MM.1S (cell line): ENCODE measurements around the gene FBXL7.

Source experiments
- EZH2 ChIP-seq: fragments of 300-600 bp; sonication (generic); optimal IDR thresholded peaks from 2 replicates; pipeline ENCODE3; 2017; ENCODE audit warnings: low read depth, mild to moderate bottlenecking, antibody characterized with exemption, low read length, mixed read lengths
- EZH2phosphoT487 ChIP-seq: fragments of 300-600 bp; sonication (generic); IDR thresholded peaks from 2 replicates; pipeline ENCODE4 v1.6.1; 2018; ENCODE audit warnings: antibody characterized with exemption, low read length
- TF ChIP-seq, protein P1 (sequence below): fragments of 300-600 bp; sonication (generic); IDR thresholded peaks from 2 replicates; pipeline ENCODE4 v1.5.1; 2016; ENCODE audit warnings: antibody characterized with exemption, low read length, mixed read lengths

GRCh38 chr5:15475367-15475766, 24.6 kb upstream of the FBXL7 start:
- TF ChIP-seq, protein P1, sequence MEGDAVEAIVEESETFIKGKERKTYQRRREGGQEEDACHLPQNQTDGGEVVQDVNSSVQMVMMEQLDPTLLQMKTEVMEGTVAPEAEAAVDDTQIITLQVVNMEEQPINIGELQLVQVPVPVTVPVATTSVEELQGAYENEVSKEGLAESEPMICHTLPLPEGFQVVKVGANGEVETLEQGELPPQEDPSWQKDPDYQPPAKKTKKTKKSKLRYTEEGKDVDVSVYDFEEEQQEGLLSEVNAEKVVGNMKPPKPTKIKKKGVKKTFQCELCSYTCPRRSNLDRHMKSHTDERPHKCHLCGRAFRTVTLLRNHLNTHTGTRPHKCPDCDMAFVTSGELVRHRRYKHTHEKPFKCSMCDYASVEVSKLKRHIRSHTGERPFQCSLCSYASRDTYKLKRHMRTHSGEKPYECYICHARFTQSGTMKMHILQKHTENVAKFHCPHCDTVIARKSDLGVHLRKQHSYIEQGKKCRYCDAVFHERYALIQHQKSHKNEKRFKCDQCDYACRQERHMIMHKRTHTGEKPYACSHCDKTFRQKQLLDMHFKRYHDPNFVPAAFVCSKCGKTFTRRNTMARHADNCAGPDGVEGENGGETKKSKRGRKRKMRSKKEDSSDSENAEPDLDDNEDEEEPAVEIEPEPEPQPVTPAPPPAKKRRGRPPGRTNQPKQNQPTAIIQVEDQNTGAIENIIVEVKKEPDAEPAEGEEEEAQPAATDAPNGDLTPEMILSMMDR = no peak
- no peak for TF ChIP-seq EZH2phosphoT487
- no peak for TF ChIP-seq EZH2
